ENCODE results near the gene LMLN. TPM values are rescaled to one million over a fixed set of nuclear protein-coding genes. Genes with fewer than 3 reads are reported as not detected.

LMLN gene
- total and polyA plus RNA-seq, 2 of the 13 experiments (the other 11 are each of a cell fraction or from before 2014, with no cell fraction given), result 1.2 to 1.8 TPM

- TF ChIP-seq BRF2 (CRISPR knock-in tag; IDR thresholded peaks at IDR 0.05), result no peak
- peak; percentile 24 for TF ChIP-seq SAP130 (CRISPR knock-in tag; IDR thresholded peaks at IDR 0.05; ENCODE audit: low read depth)
- TF ChIP-seq ZNF790 (CRISPR knock-in tag; IDR thresholded peaks at IDR 0.05; ENCODE audit: borderline replicate concordance), result no peak
- TF ChIP-seq RNF219 (CRISPR knock-in tag; IDR thresholded peaks at IDR 0.05), result no peak
- TF ChIP-seq ZNF333 (CRISPR knock-in tag; IDR thresholded peaks at IDR 0.05; ENCODE audit: borderline replicate concordance), result no peak
- TF ChIP-seq GLI4 (CRISPR knock-in tag; IDR thresholded peaks at IDR 0.05; ENCODE audit: borderline replicate concordance), result no peak
- no peak for TF ChIP-seq MAFF (IDR thresholded peaks at IDR 0.05; ENCODE audit: low read depth, low read length)
- TF ChIP-seq ZNF672 (CRISPR knock-in tag; IDR thresholded peaks at IDR 0.05), result no peak
- peak; percentile 61 for TF ChIP-seq ZNF770 (CRISPR knock-in tag; IDR thresholded peaks at IDR 0.05)
- no peak for TF ChIP-seq ZNF513 (CRISPR knock-in tag; conservative IDR thresholded peaks at IDR 0.05)
- TF ChIP-seq ZBTB38 (CRISPR knock-in tag; IDR thresholded peaks at IDR 0.05), result peak; percentile 76; the same call in 1 of the 2 replicates
- peak; percentile 26; the same call in 1 of the 2 replicates for TF ChIP-seq POLR2AphosphoS2 (IDR thresholded peaks at IDR 0.05; ENCODE audit: low read depth, low read length)
These were observed 8.5 kb upstream of the LMLN start (continued) for GRCh38 chr3:197951392-197951990.

Measured in HepG2 (cell line).